HG03066 (cell line): ENCODE measurements around the gene SIGLEC7.

ENCODE experiments used
- ATAC-seq: cut with Tn5 transposase; IDR thresholded peaks from one replicate; pipeline ENCODE4 v1.9.1; 2021; ENCODE audit warnings: low read depth; ENCODE audit not compliant: unreplicated experiment

Gene SIGLEC7

GRCh38 chr19:51196181-51196580, 54.1 kb downstream of the SIGLEC7 start:
- ATAC-seq, result no peak

- no peak for ATAC-seq
These were observed 56.5 kb downstream of the SIGLEC7 start for GRCh38 chr19:51198641-51199040.

GRCh38 chr19:51200071-51200666, 58.1 kb downstream of the SIGLEC7 start:
- no peak for ATAC-seq

- no peak for ATAC-seq
These were observed 59.6 kb downstream of the SIGLEC7 start for GRCh38 chr19:51201712-51202111.
